Measurements from ENCODE around the gene MYO3B.

MYO3B gene

DNA sequence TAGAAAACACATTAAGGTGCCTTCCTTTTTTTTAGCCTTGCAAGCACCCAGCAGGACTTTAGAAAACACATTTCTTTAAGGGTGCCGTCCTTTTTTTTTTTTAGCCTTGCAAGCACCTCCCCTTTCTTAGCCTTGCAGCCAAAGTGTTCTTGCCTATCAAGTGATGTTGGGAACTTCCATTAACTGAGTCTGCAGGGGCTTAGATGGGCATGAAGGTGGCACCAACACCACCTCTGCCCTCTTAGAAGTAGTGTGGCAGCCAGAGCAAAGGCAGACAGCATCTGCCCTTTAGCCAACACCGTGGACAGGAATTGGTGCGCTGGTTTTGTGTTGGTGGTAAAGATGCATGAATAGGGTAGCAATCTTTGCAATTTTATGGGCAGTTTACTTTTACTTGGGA is 325.6 kb downstream of the MYO3B start:
- Histone ChIP-seq H3K9me3 (replicated peaks; ENCODE audit: insufficient read depth, low read length) (no peaks in the 10 kb centered on the region), H3F3A (ENCODE audit: insufficient read depth, low read length) (no peaks in the 10 kb centered on the region), H3K4me1 (ENCODE audit: low read length) (peaks cover 6% of the 10 kb centered on the region; the same call in 1 of the 2 replicates), H3K27me3 (replicated peaks; ENCODE audit: insufficient read depth, low read length) (no peaks in the 10 kb centered on the region), H3K36me3 (replicated peaks; ENCODE audit: insufficient read depth, low read length) (no peaks in the 10 kb centered on the region), H3K27ac (ENCODE audit: low read length) (no peak overlapping the region), H3K9me2 (replicated peaks; ENCODE audit: insufficient read depth, low read length) (no peaks in the 10 kb centered on the region), H3K4me3 (ENCODE audit: low read length) (no peak overlapping the region), H4K20me1 (ENCODE audit: insufficient read depth, low read length) (no peaks in the 10 kb centered on the region), H3K9ac (ENCODE audit: low read length) (no peak overlapping the region), H3K79me2 (ENCODE audit: low read length) (no peaks in the 10 kb centered on the region), H2AFZ (ENCODE audit: low read length) (no peak overlapping the region), H3K4me2 (ENCODE audit: low read depth, low read length) (no peak overlapping the region)
- TF ChIP-seq, protein P1, sequence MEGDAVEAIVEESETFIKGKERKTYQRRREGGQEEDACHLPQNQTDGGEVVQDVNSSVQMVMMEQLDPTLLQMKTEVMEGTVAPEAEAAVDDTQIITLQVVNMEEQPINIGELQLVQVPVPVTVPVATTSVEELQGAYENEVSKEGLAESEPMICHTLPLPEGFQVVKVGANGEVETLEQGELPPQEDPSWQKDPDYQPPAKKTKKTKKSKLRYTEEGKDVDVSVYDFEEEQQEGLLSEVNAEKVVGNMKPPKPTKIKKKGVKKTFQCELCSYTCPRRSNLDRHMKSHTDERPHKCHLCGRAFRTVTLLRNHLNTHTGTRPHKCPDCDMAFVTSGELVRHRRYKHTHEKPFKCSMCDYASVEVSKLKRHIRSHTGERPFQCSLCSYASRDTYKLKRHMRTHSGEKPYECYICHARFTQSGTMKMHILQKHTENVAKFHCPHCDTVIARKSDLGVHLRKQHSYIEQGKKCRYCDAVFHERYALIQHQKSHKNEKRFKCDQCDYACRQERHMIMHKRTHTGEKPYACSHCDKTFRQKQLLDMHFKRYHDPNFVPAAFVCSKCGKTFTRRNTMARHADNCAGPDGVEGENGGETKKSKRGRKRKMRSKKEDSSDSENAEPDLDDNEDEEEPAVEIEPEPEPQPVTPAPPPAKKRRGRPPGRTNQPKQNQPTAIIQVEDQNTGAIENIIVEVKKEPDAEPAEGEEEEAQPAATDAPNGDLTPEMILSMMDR (IDR thresholded peaks at IDR 0.05; ENCODE audit: low read length): no peak
- TF ChIP-seq EZH2phosphoT487 (IDR thresholded peaks at IDR 0.05; ENCODE audit: low read length) (no peak), EZH2 (optimal IDR thresholded peaks at IDR 0.05; ENCODE audit: low read depth, low read length) (no peak)
- no peak for DNase-seq

DNA sequence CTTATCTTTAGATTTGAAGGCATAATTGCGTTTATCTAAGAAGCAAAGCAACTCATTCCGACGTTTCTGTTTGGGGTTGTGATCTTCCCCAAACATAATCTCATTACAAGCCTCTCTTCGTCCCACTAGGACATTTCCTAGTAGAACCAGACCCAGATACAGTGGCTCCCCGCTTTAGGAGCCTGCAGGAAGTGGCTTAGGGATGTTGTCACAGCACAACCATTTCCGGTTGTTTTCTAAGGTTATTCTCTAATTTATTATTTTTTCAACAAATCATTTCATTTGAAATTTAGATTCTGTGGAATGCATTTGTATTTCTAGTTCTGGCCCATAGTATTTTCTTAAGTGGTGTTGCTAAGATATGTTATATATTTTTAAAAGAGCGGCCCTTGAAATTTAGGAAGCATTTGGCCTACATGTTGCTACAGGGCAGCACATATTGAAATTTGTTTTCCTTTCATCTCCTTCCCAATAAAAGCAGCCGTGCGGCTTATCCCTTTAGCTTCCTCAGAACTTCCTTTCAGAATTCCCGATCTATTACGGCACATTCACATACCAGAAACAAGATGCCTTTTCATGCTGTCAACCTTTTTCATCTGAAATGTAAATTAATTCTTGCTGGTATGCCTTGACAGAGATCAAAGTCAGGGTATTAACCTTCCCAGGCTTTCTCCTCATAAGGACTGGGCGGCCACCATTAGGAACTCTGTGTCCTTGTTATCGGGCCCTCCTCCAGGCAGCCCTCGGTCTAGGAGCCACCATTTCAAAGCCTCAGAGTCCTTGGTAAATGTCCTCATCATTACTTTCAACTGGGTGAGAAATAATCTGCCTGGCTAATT is 326.2 kb downstream of the MYO3B start:
- H3K9me2 ChIP-seq (replicated peaks; ENCODE audit: insufficient read depth, low read length): no peaks in the 10 kb centered on the region
- no peaks in the 10 kb centered on the region for H3F3A ChIP-seq (ENCODE audit: insufficient read depth, low read length)
- H3K27me3 ChIP-seq (replicated peaks; ENCODE audit: insufficient read depth, low read length): no peaks in the 10 kb centered on the region
- no peak overlapping the region for H3K27ac ChIP-seq (ENCODE audit: low read length)
- no peaks in the 10 kb centered on the region for H3K79me2 ChIP-seq (ENCODE audit: low read length)
- H3K9ac ChIP-seq (ENCODE audit: low read length): no peak overlapping the region
- H3K4me3 ChIP-seq (ENCODE audit: low read length): no peak overlapping the region
- no peaks in the 10 kb centered on the region for H4K20me1 ChIP-seq (ENCODE audit: insufficient read depth, low read length)
- no peak for DNase-seq
- no peak overlapping the region for H2AFZ ChIP-seq (ENCODE audit: low read length)
- no peaks in the 10 kb centered on the region for H3K36me3 ChIP-seq (replicated peaks; ENCODE audit: insufficient read depth, low read length)
- TF ChIP-seq, protein P1 (IDR thresholded peaks at IDR 0.05; ENCODE audit: low read length): no peak
- TF ChIP-seq EZH2 (optimal IDR thresholded peaks at IDR 0.05; ENCODE audit: low read depth, low read length) (no peak), EZH2phosphoT487 (IDR thresholded peaks at IDR 0.05; ENCODE audit: low read length) (no peak)
- H3K4me2 ChIP-seq (ENCODE audit: low read depth, low read length): no peak overlapping the region
- no peaks in the 10 kb centered on the region for H3K9me3 ChIP-seq (replicated peaks; ENCODE audit: insufficient read depth, low read length)
- peaks cover 6% of the 10 kb centered on the region; the same call in 1 of the 2 replicates for H3K4me1 ChIP-seq (ENCODE audit: low read length)

DNA sequence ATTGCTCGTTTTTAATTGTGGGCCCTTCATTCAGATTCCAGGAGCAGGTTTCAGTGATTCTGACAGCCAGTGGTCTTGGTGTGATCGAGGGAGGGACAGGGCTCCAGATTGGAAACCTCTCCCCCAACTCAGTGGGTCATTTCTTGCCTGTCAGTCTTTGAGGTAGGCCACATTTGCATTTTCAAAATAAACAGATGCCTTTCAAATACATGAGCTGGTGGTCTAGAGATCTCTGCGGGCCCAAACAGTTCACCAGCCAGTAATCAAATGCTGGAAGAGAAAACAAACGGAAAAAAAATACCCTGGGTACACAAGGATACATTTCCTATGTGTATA is 326.8 kb downstream of the MYO3B start:
- no peak overlapping the region for H2AFZ ChIP-seq (ENCODE audit: low read length)
- H3K27ac ChIP-seq (ENCODE audit: low read length): no peak overlapping the region
- H3K4me1 ChIP-seq (ENCODE audit: low read length): peaks cover 6% of the 10 kb centered on the region; the same call in 1 of the 2 replicates
- H3K9me3 ChIP-seq (replicated peaks; ENCODE audit: insufficient read depth, low read length): no peaks in the 10 kb centered on the region
- no peaks in the 10 kb centered on the region for H3K9me2 ChIP-seq (replicated peaks; ENCODE audit: insufficient read depth, low read length)
- no peak overlapping the region for H3K4me2 ChIP-seq (ENCODE audit: low read depth, low read length)
- TF ChIP-seq EZH2 (optimal IDR thresholded peaks at IDR 0.05; ENCODE audit: low read depth, low read length) (no peak), EZH2phosphoT487 (IDR thresholded peaks at IDR 0.05; ENCODE audit: low read length) (no peak)
- TF ChIP-seq, protein P1 (IDR thresholded peaks at IDR 0.05; ENCODE audit: low read length): no peak
- H3K27me3 ChIP-seq (replicated peaks; ENCODE audit: insufficient read depth, low read length): no peaks in the 10 kb centered on the region
- H3K36me3 ChIP-seq (replicated peaks; ENCODE audit: insufficient read depth, low read length): no peaks in the 10 kb centered on the region
- no peaks in the 10 kb centered on the region for H3F3A ChIP-seq (ENCODE audit: insufficient read depth, low read length)
- no peaks in the 10 kb centered on the region for H4K20me1 ChIP-seq (ENCODE audit: insufficient read depth, low read length)
- no peaks in the 10 kb centered on the region for H3K79me2 ChIP-seq (ENCODE audit: low read length)
- H3K9ac ChIP-seq (ENCODE audit: low read length): no peak overlapping the region
- no peak overlapping the region for H3K4me3 ChIP-seq (ENCODE audit: low read length)
- DNase-seq: no peak
